SKM-1 treated with dmso at 0.1 percent for 144 hours (cell line): ENCODE measurements around the gene SHC1.
A peak's percentile ranks its signal among the peaks of the same experiment; 100 is the strongest.
"Not testable (repeated sequence)": the region's sequence is repeated elsewhere in the genome, so short reads cannot be mapped to it uniquely, and the experiment has no call there.

Experiments used
- DNase-seq: peaks from one replicate; lab custom pipeline; 2025; ENCODE audit not compliant: unreplicated experiment; lab: John Stamatoyannopoulos, UW

SHC1 gene

GRCh38 chr1:154996966-154997701 is 26.6 kb upstream of the SHC1 start:
- peak; percentile 80 for DNase-seq

- DNase-seq, result peak; percentile 51
These were observed 24.9 kb upstream of the SHC1 start for GRCh38 chr1:154995301-154995983.

- DNase-seq, result no peak
These were observed 24.0 kb upstream of the SHC1 start for GRCh38 chr1:154994591-154994990.

GRCh38 chr1:154994269-154994587 is 23.7 kb upstream of the SHC1 start:
- DNase-seq, result no peak

- no peak for DNase-seq
These were observed 23.2 kb upstream of the SHC1 start, which contains the start of gene LENEP for GRCh38 chr1:154993572-154994268. Gene LENEP, plus strand, starts transcription at chr1:154993586. Its CDS starts 22 bp downstream, at chr1:154993608.

- no peak for DNase-seq
These were observed 22.4 kb upstream of the SHC1 start for GRCh38 chr1:154992721-154993571.

- no peak for DNase-seq
These were observed 19.7 kb upstream of the SHC1 start for GRCh38 chr1:154990276-154990675.

GRCh38 chr1:154989195-154989860 is 18.8 kb upstream of the SHC1 start:
- DNase-seq, result no peak

- no peak for DNase-seq
These were observed 17.8 kb upstream of the SHC1 start for GRCh38 chr1:154988058-154988954.

- DNase-seq, result no peak
These were observed 16.8 kb upstream of the SHC1 start for GRCh38 chr1:154987326-154987725.

- not testable (repeated sequence) for DNase-seq
These were observed 16.2 kb upstream of the SHC1 start for GRCh38 chr1:154986736-154987135.

- DNase-seq, result no peak
These were observed 13.4 kb upstream of the SHC1 start for GRCh38 chr1:154983776-154984466.

GRCh38 chr1:154982897-154983648 is 12.5 kb upstream of the SHC1 start, which contains the start of gene FLAD1:
Gene FLAD1, plus strand, starts transcription at chr1:154983344. Its CDS starts 351 bp downstream, at chr1:154983695.
- peak; percentile 100 for DNase-seq

- DNase-seq, result no peak
These were observed 11.8 kb upstream of the SHC1 start for GRCh38 chr1:154982341-154982740.

- DNase-seq, result no peak
These were observed 7.8 kb upstream of the SHC1 start for GRCh38 chr1:154978360-154978759.

GRCh38 chr1:154977762-154978161 is 7.2 kb upstream of the SHC1 start:
- DNase-seq, result not testable (repeated sequence)

- DNase-seq, result peak; percentile 48
These were observed 5.0 kb upstream of the SHC1 start for GRCh38 chr1:154975409-154976059.
